Glutamatergic neuron (in vitro differentiated cells): ENCODE measurements around the gene TBC1D2B. TPM values are rescaled to one million over a fixed set of nuclear protein-coding genes. Genes with fewer than 3 reads are reported as not detected.
"Not testable (repeated sequence)": the region's sequence is repeated elsewhere in the genome, so short reads cannot be mapped to it uniquely, and the experiment has no call there.

ENCODE experiments used
- DNase-seq: peaks from one replicate; pipeline ENCODE4 v3.0.0; 2022
- H3K27ac Mint-ChIP-seq: one replicate; pipeline ENCODE4 v1.8.0; 2020; ENCODE audit warnings: mild to moderate bottlenecking, mixed read lengths, inconsistent platforms; ENCODE audit not compliant: unreplicated experiment
- H3K27me3 Mint-ChIP-seq: one replicate; pipeline ENCODE4 v1.8.0; 2020; ENCODE audit warnings: mild to moderate bottlenecking, moderate library complexity, mixed read lengths, inconsistent platforms; ENCODE audit not compliant: unreplicated experiment
- H3K36me3 Mint-ChIP-seq: one replicate; pipeline ENCODE4 v1.8.0; 2020; ENCODE audit warnings: mild to moderate bottlenecking, mixed read lengths, inconsistent platforms; ENCODE audit not compliant: unreplicated experiment
- H3K4me1 Mint-ChIP-seq: one replicate; pipeline ENCODE4 v1.8.0; 2020; ENCODE audit warnings: mild to moderate bottlenecking, low read depth, mixed read lengths, inconsistent platforms; ENCODE audit not compliant: unreplicated experiment
- H3K4me3 Mint-ChIP-seq: one replicate; pipeline ENCODE4 v1.8.0; 2020; ENCODE audit warnings: mild to moderate bottlenecking, mixed read lengths, inconsistent platforms; ENCODE audit not compliant: unreplicated experiment
- H3K9me3 Mint-ChIP-seq: one replicate; pipeline ENCODE4 v1.8.0; 2020; ENCODE audit warnings: mild to moderate bottlenecking, moderate library complexity, mixed read lengths, inconsistent platforms; ENCODE audit not compliant: unreplicated experiment
- CTCF ChIP-seq: fragments of 200-600 bp; sonication (generic); IDR thresholded peaks from one replicate; pipeline ENCODE4 v1.5.0; 2021; ENCODE audit not compliant: partially characterized antibody, unreplicated experiment
- total RNA-seq: library from RNA; stranded (reverse); fragmentation: NEBNext Ultra II Directional; extraction: Animal tissue kit (Norgen Biotek cat#: 25700); gene quantifications from one replicate; pipeline ENCODE4 v1.2.1, GENCODE V29; 2021; ENCODE audit not compliant: unreplicated experiment

Gene TBC1D2B
- total RNA-seq, 1 donor from 2014 or later = 45.3 TPM

DNA sequence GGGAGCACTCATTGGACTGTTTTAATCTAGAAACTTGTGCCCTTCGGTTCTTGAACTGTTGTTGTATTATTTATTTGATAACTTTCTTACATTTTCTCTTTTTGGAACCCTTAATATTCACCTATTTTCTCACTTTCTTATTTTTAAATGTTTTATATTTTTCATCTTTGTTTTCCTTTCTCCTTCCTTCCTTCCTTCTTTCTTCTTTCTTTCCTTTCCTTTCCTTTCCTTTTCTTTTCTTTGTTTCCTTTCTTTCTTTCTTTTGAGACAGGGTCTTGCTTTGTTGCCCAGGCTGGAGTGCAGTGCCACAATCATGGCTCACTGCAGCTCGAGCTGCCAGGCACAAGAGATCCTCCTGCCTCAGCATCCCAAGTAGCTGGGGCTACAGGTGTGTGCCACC lies 108.5 kb downstream of the TBC1D2B start:
- DNase-seq = no peak
- Mint-ChIP-seq H3K36me3 (no peaks in the 10 kb centered on the region), H3K9me3 (peaks cover 3% of the 10 kb centered on the region), H3K4me1 (peaks cover 3% of the 10 kb centered on the region), H3K27ac (no peak overlapping the region), H3K4me3 (no peak overlapping the region), H3K27me3 (peaks cover 2% of the 10 kb centered on the region)
- no peak for TF ChIP-seq CTCF

- DNase-seq = no peak
- Mint-ChIP-seq H3K4me1 (peaks cover 3% of the 10 kb centered on the region), H3K36me3 (no peaks in the 10 kb centered on the region), H3K9me3 (peaks cover 3% of the 10 kb centered on the region), H3K27me3 (peaks cover 2% of the 10 kb centered on the region), H3K27ac (no peak overlapping the region), H3K4me3 (no peak overlapping the region)
- TF ChIP-seq CTCF = no peak
These were observed 109.7 kb downstream of the TBC1D2B start for GRCh38 chr15:77967798-77968197.

DNA sequence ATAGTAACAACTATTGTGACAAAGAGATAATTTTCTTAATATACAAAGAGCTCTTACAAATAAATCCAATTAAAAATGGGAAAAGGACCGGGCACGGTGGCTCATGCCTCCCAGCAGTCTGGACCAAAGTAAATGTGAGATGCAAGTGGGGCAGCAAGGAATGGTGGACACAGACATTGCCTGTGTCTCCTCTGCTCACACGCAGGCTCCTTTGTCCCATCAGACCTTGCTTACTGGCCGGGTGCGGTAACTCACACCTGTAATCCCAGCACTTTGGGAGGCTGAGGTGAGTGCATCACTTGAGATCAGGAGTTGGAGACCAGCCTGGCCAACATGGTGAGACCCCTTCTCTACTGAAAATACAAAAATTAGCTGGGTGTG lies 110.3 kb downstream of the TBC1D2B start:
- DNase-seq, H3K36me3 Mint-ChIP-seq, H3K4me3 Mint-ChIP-seq, H3K27me3 Mint-ChIP-seq, H3K4me1 Mint-ChIP-seq, H3K27ac Mint-ChIP-seq, H3K9me3 Mint-ChIP-seq: not testable (repeated sequence)

DNA sequence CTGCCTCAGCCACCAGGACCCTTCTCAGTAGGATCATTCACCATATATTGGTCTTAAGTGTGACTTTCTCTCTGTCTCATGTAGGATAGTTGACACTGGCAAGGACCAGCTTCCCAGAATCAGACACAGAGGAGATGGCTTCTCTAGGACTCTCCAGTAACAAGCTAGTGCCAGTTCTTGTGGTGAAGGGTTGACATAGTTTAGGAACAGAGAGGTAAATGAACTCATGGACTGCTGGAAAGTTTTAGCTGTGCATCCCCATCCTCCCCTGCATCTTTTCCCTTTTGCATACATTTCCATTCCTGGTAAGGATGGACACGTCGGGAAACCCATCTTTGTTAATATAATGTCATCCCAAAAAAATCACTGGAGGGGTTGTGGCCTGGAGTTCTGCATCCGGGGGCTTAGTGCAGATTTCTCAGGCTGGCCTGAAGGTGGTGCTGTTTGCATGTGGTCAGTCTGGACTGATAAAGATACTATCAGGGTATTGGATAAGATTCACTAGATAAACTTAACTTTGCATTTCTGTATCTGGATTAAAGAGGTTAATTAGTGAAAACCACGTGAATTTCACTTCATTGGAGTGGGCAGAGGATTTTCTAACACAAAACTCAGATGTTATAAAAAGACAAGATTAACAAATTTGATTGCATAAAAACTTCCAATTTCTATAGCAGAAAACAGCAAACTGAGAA lies 110.8 kb downstream of the TBC1D2B start:
- Mint-ChIP-seq H3K4me1 (peaks cover 3% of the 10 kb centered on the region), H3K36me3 (no peaks in the 10 kb centered on the region), H3K9me3 (peaks cover 3% of the 10 kb centered on the region), H3K27me3 (peaks cover 2% of the 10 kb centered on the region), H3K27ac (no peak overlapping the region), H3K4me3 (no peak overlapping the region)
- peak; percentile 76 for TF ChIP-seq CTCF
- peak; percentile 75 for DNase-seq

DNA sequence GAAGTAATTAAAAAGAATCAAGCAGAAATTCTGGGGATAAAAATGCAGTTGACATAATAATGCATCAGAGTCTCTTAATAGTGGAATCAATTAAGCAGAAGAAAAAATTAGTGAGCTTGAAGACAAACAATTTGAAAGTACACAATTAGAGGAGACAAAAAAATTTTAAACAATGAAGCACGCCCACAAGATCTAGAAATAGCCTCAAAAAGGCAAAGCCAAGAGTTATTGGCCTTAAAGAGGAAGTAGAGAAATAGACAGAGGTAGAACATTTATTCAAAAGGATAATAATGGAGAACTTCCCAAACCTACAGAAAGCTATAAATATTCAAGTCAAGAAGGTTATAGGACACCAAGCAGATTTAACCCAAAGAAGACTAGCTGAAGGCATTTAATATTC lies 113.3 kb downstream of the TBC1D2B start:
- Mint-ChIP-seq H3K4me1 (no peaks in the 10 kb centered on the region), H3K9me3 (peaks cover 3% of the 10 kb centered on the region), H3K27me3 (peaks cover 4% of the 10 kb centered on the region), H3K27ac (no peak overlapping the region), H3K4me3 (no peak overlapping the region), H3K36me3 (no peaks in the 10 kb centered on the region)
- no peak for TF ChIP-seq CTCF
- no peak for DNase-seq
